Measurements from ENCODE around the gene TXNRD3. TPM values are rescaled to one million over a fixed set of nuclear protein-coding genes. Genes with fewer than 3 reads are reported as not detected.

Gene TXNRD3
- 14.4 and 14.6 TPM in 2 replicates for total RNA-seq (ENCODE audit: low replicate concordance)
- long read RNA-seq, partial matches to known transcripts, result 3 of 6 reads
- long read RNA-seq, other reads (novel, unspliced or antisense), result 3 of 6 reads

GRCh38 chr3:126654571-126655383 is at the start of gene TXNRD3:
TXNRD3 (minus strand) TSS chr3:126655124.
- H3K36me3 Mint-ChIP-seq, result no peaks in the 10 kb centered on the region

GRCh38 chr3:126703512-126704493 is 48.9 kb upstream of the TXNRD3 start, which contains the start of gene CHCHD6:
CHCHD6 (plus strand) TSS chr3:126704240; CDS start chr3:126704313, 73 bp downstream.
- Mint-ChIP-seq H3K9me3 (peaks cover 6% of the 10 kb centered on the region), H3K27ac (peak within 1 kb of the TSS; percentile 72), H3K27me3 (peaks cover 36% of the 10 kb centered on the region), H3K36me3 (peaks cover 7% of the 10 kb centered on the region), H3K4me3 (peak within 1 kb of the TSS; percentile 98), H3K4me1 (ENCODE audit: unreplicated experiment) (peaks cover 27% of the 10 kb centered on the region)
- DNase-seq (ENCODE audit: extremely low spot score, unreplicated experiment), result peak; percentile 95
- peak; percentile 28 for TF ChIP-seq CTCF (conservative IDR thresholded peaks at IDR 0.05)

More at GRCh38 chr3:126654571-126655383, at the start of gene TXNRD3:
- Mint-ChIP-seq H3K4me1 (ENCODE audit: unreplicated experiment) (peaks cover 16% of the 10 kb centered on the region), H3K4me3 (peak within 1 kb of the TSS; percentile 93), H3K27me3 (peaks cover 8% of the 10 kb centered on the region), H3K27ac (peak within 1 kb of the TSS; percentile 87), H3K9me3 (no peaks in the 10 kb centered on the region)
- TF ChIP-seq CTCF (conservative IDR thresholded peaks at IDR 0.05), result peak; percentile 51
- DNase-seq (ENCODE audit: extremely low spot score, unreplicated experiment), result peak; percentile 86

GRCh38 chr3:126699011-126699410 is 44.1 kb upstream of the TXNRD3 start:
- no peak for DNase-seq (ENCODE audit: extremely low spot score, unreplicated experiment)
- no peak overlapping the region for H3K27ac Mint-ChIP-seq
- no peak overlapping the region for H3K4me3 Mint-ChIP-seq
- H3K9me3 Mint-ChIP-seq, result peaks cover 6% of the 10 kb centered on the region
- peaks cover 46% of the 10 kb centered on the region for H3K27me3 Mint-ChIP-seq
- no peaks in the 10 kb centered on the region for H3K36me3 Mint-ChIP-seq
- peaks cover 9% of the 10 kb centered on the region for H3K4me1 Mint-ChIP-seq (ENCODE audit: unreplicated experiment)
- no peak for TF ChIP-seq CTCF (conservative IDR thresholded peaks at IDR 0.05)

- peaks cover 6% of the 10 kb centered on the region for H3K9me3 Mint-ChIP-seq
- no peaks in the 10 kb centered on the region for H3K4me1 Mint-ChIP-seq (ENCODE audit: unreplicated experiment)
- TF ChIP-seq CTCF (conservative IDR thresholded peaks at IDR 0.05), result no peak
- H3K36me3 Mint-ChIP-seq, result no peaks in the 10 kb centered on the region
- no peak overlapping the region for H3K4me3 Mint-ChIP-seq
- DNase-seq (ENCODE audit: extremely low spot score, unreplicated experiment), result no peak
- H3K27ac Mint-ChIP-seq, result no peak overlapping the region
- peaks cover 48% of the 10 kb centered on the region for H3K27me3 Mint-ChIP-seq
Observed at GRCh38 chr3:126696701-126697267, 41.9 kb upstream of the TXNRD3 start.

- H3K4me3 Mint-ChIP-seq, result no peak overlapping the region
- no peak overlapping the region for H3K27ac Mint-ChIP-seq
- no peaks in the 10 kb centered on the region for H3K4me1 Mint-ChIP-seq (ENCODE audit: unreplicated experiment)
- no peaks in the 10 kb centered on the region for H3K36me3 Mint-ChIP-seq
- DNase-seq (ENCODE audit: extremely low spot score, unreplicated experiment), result no peak
- peaks cover 40% of the 10 kb centered on the region for H3K27me3 Mint-ChIP-seq
- TF ChIP-seq CTCF (conservative IDR thresholded peaks at IDR 0.05), result no peak
- H3K9me3 Mint-ChIP-seq, result no peaks in the 10 kb centered on the region
Observed at GRCh38 chr3:126693921-126694320, 39.0 kb upstream of the TXNRD3 start.

All from type B pancreatic cell (in vitro differentiated cells).